Inferior parietal cortex (tissue), 1 donor: ENCODE data around the gene RRP15.

ENCODE experiments used
- DNase-seq: peaks from one replicate; pipeline ENCODE4 v3.0.0-alpha.2; 2016; ENCODE audit errors: extremely low spot score

RRP15 gene

DNA sequence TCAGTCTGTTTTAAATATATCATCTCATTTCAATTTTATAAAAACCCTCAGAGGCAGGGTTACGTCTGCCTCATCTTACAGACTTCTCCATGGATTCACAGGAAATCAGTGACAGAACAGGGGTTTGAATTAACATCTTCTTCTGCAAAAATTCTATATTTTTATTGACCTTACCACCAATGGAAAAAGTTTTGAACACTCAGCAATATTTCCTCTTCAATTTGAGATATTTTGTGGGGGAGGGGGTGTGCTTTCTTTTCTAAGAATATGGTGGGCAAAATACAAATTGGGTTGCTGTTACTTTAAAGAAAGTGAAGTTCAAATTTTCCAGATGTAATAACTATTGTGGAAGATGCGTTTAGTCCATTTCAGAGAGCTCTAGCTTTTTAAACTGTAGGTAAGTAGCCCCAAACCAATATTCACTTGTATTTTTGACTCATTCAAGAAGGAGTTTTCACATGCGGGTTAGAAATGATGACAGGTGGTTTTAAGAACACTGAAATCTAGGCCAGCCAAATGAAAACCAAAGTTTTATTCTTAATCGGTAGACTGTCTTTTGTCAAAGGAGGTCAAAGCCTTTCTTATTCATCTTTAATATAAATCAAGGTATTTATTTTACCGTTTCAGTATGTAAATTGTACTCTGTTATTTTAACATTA, 77.5 kb downstream of the RRP15 start:
- DNase-seq = no peak

DNA sequence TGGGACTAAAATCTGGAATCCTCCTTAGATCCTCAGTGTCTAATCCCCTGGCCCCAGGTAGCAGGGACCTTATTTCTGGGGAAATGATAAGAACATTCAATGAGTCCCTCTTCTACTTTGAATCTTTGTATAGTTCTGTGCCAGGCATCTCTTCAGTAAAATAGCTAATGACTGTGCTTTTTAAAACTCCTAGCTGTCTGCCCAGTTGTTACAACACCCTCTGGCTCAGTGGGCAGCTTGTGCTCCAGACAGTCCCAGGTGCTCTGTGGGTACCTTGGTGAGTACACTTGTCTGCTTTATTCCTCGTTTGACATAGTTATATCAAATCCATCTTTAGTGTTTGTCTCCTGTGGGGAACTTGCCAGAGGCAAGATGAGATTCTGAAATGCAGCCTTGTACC, 78.0 kb downstream of the RRP15 start:
- no peak for DNase-seq

DNA sequence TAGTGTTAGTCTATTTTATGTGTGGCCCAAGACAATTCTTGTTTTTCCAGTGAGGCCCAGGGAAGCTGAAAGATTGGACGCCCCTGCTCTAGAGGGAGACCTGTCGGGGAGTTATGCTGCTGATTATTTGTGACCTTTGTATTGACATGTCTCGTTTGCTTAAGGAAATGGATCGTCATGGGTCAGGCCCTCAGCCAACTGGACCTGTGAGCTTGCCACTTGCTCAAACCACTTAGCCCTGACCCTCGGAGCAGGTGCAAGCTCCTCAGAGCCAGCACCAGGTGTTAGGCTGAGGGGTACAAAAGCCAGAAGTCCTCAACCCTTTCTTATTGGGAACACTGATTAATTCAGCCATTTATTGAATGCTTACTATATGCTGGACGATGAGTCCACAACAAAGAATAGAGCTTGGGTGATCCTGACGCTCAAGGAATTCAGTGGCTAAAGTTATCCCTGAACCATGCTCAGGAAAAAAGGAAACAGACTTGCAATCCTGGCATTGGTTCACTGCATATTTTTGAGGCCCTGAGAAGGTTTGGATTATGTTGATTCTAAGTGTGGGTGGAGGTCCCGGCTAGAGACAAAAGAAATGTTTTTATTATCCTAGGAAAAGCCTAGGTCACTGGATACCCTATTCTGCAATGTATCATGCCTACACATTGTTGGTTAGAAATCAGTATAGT, 79.1 kb downstream of the RRP15 start:
- no peak for DNase-seq

DNA sequence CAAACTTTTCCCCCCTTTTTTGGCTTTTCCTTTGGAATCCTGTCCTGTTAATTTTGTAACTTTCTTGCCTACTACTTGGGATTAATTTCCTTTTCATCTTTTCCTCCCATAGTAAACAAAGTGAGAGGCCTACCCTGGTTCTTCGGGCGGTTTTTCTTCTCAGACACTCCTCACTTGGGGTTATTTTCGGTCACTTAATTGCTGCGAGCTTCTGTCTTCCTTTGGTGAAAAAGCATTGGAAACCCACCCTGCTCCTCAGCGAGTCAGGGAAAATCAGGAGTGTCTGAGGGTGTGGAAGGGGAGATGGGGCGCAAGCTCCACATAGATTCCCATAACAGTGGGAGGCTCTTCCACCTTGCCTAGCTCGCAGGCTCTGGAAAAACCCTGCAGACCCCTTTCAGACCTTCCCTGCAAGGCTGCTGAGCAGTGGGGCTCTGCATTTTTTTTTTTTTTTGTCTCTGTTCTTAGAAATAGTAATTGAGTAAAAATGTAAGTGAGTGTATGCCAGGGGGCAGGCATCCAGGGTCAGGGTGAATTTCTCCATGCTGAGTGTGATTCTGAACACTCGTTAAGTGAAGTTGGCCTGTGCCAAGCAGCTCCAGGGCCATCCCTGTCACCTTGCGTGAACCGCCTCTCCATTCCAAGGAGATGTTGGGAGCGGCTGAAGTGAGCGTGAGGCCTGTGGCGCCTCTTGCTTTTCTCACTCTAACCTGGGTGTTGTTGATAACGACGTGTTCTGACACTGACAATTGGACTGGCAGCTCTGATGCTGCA, 80.3 kb downstream of the RRP15 start:
- DNase-seq = no peak

DNA sequence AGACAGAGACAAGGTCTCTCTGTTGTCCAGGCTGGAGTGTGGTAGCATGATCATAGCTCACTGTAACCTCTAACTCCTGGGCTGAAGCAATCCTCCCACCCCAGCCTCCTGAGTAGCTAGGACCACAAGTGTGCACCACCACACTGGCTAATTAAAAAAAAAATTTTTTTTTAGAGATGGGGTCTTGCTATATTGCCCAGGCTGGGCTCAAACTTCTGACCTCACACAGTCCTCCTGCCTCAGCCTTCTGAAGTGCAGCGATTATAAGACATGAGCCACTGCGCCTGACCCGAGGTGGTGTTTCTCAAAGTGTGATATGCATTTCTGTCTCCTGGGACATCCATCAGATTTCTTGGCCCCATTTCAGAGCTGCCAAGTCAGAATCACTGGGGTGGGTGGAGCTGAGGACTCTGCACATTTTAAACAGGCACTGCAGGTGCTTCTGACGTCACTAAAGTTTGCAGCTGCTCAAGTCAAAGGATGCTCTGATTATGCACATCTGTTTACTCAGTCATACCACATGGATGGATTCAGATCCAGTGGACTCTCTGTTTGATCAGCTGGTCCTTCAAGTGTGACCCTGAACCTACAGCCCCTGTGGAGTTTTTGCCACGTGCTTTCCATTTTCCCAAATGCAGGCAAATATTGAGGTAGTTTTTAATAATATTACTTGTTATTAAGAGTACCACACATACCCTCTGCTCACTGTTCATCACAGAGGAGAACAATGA, 81.4 kb downstream of the RRP15 start:
- DNase-seq = no peak

DNA sequence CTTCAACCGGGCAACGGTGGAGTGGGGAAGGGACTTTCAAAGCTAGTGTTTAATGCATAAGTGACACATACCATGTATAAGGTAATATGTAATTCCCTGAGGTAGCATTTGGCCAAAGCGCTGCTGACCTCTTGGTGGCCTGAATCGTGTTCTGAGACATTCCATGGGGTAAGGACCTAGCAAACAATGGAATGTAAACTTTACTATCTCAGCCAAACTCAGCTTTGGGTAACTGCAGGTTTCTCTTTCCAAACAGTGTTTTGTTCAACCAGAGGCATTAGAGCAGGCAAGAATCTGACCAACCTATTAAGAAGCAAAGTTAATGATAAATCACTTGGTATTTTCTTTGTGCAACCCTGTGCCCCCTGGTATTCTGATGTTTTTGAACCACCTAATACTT, 82.0 kb downstream of the RRP15 start:
- no peak for DNase-seq

DNA sequence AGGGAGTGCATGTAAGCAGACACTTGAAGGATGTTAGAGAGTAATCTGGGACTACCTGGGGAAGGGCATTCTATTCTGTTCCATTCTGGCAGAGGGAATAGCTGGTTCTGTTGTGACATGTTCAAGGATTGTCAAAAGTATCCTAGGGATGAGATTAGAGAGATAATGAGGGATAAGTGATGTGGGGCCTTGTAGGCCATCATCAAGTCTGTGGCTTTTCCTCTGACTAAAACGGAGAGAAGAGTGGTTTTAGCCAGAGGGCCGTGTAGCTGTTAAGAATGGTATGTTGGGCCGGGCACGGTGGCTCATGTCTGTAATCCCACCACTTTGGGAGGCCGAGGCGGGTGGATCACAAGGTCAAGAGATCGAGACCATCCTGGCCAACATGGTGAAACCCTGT, 83.6 kb downstream of the RRP15 start:
- DNase-seq = no peak

DNA sequence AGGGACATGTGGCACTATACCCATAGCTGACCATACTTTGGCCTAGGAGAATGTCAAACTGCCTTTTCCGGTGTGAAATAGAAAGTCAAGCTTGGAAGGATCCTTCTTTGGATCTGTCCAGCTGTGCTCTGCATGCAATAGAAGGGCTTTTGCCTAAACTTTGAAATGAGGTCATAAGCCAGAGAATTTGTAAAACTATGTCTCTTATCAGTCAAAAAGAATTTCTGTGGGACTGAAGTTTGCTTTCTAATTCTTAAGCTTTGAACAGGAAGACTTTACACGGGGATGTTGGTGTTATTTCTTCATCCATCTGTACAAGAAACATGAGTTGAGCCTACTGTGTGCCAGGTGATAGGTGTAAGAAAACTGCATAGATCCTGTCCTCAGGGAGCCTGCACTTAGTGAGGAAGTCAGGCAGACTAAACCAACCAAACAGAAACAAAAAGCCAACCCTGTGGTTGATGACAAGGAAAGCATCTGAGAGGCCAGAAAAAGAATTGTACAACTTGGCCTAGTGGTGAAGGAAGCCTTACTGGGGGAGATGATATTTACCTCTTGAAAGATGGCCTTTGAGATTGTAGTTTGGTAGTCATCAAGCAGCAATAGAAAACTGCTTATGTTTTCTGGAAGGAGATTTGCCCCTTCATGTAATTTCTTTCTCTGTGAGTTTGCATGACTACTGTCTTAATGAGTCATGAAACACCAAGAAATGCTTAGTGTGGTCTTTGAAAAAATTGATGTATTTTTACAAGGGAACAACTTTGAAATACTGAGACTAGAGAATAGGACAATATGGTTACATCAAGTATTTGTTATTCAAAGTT, 84.8 kb downstream of the RRP15 start:
- DNase-seq = no peak

DNA sequence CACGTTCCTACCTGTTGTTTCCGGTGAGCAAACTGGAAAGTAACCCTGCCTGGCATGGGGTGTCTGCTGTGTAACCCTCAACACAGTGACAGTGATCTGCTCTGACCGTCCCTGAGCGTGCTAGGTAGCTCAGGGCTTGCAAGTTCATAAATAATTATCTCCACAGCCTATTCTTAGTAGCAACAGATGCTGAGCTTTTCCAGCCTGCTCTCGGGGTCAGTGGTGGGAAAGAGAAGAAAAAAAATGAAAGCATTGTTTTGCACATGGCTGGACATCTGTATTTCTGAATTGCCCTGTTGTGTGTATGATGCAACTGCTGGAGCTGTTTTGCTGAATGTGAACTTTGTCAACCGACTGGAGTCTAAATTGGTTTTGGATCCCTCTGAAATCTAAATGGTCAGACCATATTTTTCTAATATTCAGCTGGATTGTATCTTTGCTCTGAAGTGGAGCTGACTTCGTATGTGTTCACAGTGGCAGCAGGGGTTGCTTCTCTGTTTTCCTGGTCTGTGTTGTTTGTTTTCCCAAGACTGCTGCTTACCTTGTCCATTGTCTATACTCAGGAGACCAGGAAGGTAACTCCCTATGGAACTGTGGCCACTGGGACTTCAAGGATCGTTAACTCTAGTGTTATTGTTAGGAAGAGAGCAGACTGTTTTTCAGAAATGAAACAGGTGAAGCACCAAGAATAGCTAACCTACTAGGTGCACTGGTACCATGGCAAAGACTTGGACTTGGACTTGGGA, 87.0 kb downstream of the RRP15 start:
- peak; percentile 64 for DNase-seq

DNA sequence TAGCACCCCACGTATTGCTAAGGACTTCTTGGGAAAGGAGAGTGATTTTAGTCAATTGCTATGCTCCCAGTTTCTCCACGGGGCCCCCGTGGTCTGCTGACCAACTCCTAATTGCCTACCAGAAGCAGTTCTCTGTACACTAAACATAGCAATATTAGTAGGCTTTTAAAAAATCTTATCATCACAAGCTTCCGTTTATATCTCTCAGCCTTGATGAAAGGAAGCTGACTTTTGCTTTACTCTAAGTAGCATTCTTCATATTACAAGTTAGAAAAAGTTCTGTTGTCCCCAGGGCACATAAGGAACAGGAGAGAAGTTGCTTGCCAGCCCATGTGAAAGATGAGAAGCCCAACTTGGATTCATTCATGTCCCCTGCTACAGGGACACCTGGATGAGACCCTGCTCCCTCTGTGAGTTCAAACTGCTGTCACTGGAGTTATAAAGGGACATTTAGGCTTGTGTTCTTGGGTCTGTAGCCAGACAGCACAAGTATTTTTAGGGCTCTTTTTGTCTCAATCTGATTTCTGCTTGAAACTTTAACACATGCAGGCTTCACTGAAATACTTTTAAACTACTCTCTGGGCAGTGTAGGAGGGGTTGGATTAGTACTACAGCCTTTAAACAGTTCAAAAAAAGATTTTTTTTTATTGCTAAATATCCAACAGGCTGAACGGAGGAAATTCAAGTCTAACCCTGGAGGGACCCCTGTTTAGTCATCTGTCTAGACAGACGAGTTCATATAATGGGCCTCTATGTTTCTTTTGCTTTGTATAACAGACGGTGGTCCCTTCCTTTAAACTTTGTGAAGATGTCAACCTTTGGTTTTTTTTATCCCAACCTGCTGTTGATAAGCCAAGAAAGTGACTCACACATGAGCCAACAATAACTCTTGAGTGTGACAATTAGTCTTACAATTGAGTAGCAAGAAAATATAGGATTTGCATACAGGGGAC, 89.6 kb downstream of the RRP15 start:
- no peak for DNase-seq

DNA sequence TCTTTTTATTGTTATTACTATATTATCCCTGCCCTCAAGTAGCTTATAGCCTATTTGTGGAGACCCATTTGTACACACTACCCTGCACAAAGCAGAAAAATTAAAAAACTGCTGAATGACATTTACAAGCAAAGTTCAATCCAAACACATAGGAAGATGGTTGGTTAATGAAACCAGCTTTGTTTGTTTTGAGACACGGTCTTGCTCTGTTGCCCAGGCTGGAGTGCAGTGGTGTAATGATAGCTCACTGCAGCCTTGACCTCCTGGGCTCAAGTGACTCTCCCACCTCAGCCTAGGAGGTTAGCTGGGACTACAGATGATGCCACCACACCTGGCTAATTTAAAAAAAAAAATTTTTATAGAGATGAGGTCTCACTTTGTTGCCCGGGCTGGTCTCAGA, 91.6 kb downstream of the RRP15 start:
- DNase-seq = no peak

DNA sequence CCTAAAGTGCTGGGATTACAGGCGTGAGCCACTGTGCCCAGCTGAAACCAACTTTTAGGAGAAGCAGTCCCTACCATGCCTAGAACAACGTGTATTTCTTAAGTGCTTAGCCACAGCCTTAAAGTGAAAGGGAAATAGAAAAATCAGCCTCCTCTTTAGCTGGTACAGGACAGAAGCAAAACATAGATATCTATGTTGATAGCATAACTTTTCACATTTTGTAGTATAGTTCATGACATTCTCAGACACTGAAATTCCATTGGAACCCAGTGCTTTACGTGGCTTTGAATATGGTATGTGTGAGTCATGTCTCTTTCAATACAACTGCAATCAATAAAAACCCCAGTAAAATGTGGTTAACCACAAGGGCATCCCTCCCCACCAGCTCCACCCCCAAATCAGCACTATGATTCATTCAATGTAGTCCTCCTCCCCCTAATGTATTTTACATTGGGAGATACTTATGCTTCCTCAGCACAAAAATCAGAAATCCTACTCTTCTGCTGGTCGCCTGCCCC, 92.1 kb downstream of the RRP15 start:
- DNase-seq = no peak

DNA sequence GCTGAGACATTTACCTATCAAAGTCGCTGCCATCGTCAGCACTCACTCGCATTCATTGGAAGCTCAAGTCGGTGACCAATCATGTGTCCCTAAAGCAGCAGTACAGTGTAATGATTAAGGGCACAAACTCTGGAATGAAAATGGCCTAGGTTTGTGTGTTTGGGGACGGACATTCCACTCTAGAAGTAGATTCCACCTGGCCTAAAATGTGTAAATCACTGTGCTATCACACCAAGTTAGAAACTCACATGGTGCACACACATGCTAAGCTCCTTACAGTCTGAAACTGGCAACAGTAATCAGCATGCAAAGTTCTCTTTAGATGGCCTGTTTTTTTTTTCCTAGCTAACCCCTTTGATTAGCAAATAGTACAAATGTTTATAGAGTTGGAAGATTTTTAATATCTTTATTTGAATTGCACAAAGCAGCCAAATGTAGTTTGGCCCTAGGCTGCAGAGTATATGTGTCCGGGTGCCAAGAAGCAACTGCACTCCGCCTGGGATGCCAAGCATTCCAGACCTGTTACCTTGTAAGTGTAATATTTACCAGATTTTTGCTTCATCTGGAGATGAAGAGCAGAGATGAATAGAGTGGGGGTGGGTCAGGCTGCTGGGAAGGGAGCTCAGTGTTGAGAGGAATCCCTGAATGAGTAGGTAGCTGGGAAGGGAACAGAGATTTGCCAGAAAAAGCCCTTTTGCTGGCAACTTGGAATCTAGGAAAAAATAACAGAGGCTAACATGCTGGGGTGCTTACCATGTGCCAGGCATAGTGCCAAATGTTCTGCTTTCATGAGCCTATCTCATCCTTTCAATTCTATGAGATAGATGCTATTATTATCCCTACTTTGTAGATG, 95.3 kb downstream of the RRP15 start:
- no peak for DNase-seq

DNA sequence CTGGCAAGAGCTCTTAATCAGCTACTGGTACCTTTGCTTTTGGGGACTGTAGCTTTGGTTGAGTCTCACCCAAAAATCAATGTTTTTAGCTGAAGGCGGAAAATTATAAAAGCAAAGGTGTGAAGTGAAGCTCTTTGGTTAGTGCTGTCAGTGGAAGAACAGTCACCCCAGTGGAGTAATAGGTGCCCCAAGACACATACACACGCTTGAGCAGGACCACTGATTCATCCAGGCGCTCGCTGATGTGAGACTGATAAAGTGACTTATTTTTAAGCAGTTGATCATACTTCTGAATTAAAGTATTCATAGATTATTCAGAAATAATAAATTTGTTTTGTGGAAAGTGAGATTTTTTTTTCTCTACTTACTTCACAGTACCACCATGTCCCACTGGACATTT, 97.2 kb downstream of the RRP15 start:
- no peak for DNase-seq

DNA sequence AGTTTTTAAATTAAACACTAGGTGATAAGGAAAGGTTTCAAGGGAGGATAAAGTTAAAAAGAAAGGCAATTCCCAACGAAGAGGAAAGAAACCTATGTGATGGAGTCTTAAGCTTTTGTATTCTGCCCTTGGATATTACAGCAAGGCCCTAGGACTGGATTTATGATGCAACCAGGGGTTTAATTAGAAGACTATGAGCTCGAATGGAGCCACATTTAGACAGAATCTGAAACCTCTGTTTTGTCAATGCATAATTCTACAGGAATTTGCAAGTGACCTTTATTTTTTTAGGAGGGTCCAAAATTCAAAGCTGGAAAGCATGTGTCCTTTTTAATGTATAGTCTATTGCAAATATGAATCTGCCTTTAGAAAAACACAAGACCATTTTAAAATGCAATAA, 98.0 kb downstream of the RRP15 start:
- no peak for DNase-seq

DNA sequence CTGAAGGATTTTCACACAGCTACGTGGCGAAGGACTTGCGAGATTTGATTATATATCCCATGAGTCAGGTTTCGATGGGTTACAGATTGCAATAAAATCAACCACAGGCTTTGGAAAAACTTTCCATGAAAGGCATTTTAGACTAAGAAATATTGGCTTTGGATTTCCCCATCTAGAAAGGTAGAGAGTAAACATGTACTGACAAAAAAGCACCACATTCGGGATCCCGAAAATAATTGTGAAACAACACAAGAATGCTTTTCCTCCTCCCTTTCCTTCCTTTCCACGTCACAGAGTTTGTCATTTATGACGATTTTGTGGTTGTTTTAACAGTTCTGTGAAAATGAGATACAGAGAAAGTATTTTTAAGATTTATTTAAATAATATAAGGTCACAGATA, 98.6 kb downstream of the RRP15 start:
- no peak for DNase-seq

DNA sequence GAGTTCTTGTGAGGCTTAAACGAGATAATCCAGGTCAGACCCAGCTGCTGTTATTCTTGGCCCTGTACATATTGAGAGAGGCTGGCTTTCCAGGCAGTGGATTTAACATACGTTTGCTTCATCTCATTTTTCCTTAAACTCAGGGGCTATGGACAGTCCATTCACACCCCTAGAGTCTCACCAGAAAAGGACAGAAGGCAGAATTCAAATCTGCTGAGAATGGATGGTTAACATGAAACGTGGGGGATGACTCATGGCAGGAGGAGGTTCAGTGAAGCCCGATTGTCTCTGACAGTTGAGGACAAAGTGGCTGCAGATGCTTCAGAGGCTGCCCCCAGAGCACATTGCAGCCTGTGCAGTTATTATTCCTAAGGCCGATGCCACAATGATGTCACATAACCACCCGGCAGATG, 99.5 kb downstream of the RRP15 start:
- DNase-seq = no peak
